ENCODE results near the gene TAF5L.

- no peak for TF ChIP-seq CTCF (IDR thresholded peaks at IDR 0.05)
- no peak for TF ChIP-seq POLR2A (IDR thresholded peaks at IDR 0.05)
- TF ChIP-seq EP300 (IDR thresholded peaks at IDR 0.05): no peak
Measured at GRCh38 chr1:229637746-229638145, 11.8 kb upstream of the TAF5L start.
